K562 (cell line): ENCODE measurements around the gene KAT2B. TPM values are rescaled to one million over a fixed set of nuclear protein-coding genes. Genes with fewer than 3 reads are reported as not detected.

ENCODE experiments used
- ATAC-seq: fragments of 200-7000 bp; cut with Tn5 transposase; 3 replicates; pipeline ENCODE4 v1.9.1; 2020; ENCODE audit warnings: moderate library complexity
- BruUV-seq: library from RNA; stranded (reverse); fragments of 400-500 nt; replicated peaks from 2 replicates; lab custom pipeline; 2021; lab: Mats Ljungman, UMichigan
- CTCF ChIA-PET: fragments of 300-600 bp; formaldehyde crosslinking; extraction: SDS; loops from one replicate; lab custom pipeline; 2021; ENCODE audit warnings: low intra/inter-chr PET ratio; lab: Yijun Ruan, JAX
- POLR2A ChIA-PET: fragments of 300-600, 350-650 bp; sonication (Branson Sonifier 250); formaldehyde crosslinking; extraction: SDS; loops from one replicate; lab custom pipeline; 2021; ENCODE audit warnings: antibody characterized with exemption, inconsistent platforms; lab: Yijun Ruan, JAX
- DNase-seq, 4 experiments: peaks; one replicate each; pipeline versions ENCODE4 v3.0.0 to v3.0.0-alpha.2; 2011 to 2018; ENCODE audit warnings: low spot score in 3 of 4, mixed read lengths in 3 of 4; ENCODE audit errors: extremely low read depth in 1 of 4
- FAIRE-seq: peaks from 2 replicates; lab custom pipeline; 2011; peaks lifted over from hg19 to GRCh38; lab: Jason Lieb, UNC
- H2AFZ ChIP-seq: 2 replicates; pipeline ENCODE4 v1.6.0; 2011; ENCODE audit warnings: low read depth, low read length, control low read depth, inconsistent platforms
- H3K27ac ChIP-seq: fragments of 200-600 bp; 3 replicates; pipeline ENCODE4 v1.8.0; 2011; ENCODE audit warnings: low read depth, mild to moderate bottlenecking, control low read depth, inconsistent platforms, low read length, moderate library complexity, mixed read lengths; ENCODE audit errors: extremely low read depth
- H3K27me3 ChIP-seq, 2 experiments: fragments of 300-600 bp in 1 of 2; 2 replicates in 1 of 2; 3 replicates in 1 of 2; pipeline versions ENCODE4 v1.6.0 to v1.8.0; 2011; ENCODE audit warnings: inconsistent platforms in 2 of 2, low read length in 2 of 2, mild to moderate bottlenecking in 1 of 2, mixed read lengths in 1 of 2, moderate library complexity in 1 of 2; ENCODE audit not compliant: control insufficient read depth in 2 of 2, insufficient read depth in 2 of 2
- H3K36me3 ChIP-seq: fragments of 300-600 bp; 3 replicates; pipeline ENCODE4 v1.8.0; 2011; ENCODE audit warnings: mild to moderate bottlenecking, low read length, inconsistent platforms; ENCODE audit not compliant: control insufficient read depth, insufficient read depth
- H3K4me1 ChIP-seq, 2 experiments: fragments of 200-600 bp in 1 of 2; replicated peaks in 1 of 2; 2 replicates in 1 of 2; 3 replicates in 1 of 2; pipeline versions ENCODE4 v1.5.1 to v1.8.0; 2011; ENCODE audit warnings: inconsistent platforms in 2 of 2, low read length in 2 of 2, mild to moderate bottlenecking in 1 of 2, mixed read lengths in 1 of 2, moderate library complexity in 1 of 2; ENCODE audit not compliant: control insufficient read depth in 2 of 2, insufficient read depth in 2 of 2
- H3K4me2 ChIP-seq: 2 replicates; pipeline ENCODE4 v1.6.1; 2011; ENCODE audit warnings: low read length, control low read depth, inconsistent platforms, mixed read lengths; ENCODE audit not compliant: insufficient read depth
- H3K4me3 ChIP-seq: fragments of 200-600 bp; sonication (generic), shearing (Covaris generic); 2 replicates; pipeline ENCODE4 v1.5.1; 2016; ENCODE audit warnings: control low read depth, inconsistent platforms
- H3K79me2 ChIP-seq: fragments of 200-600 bp; 3 replicates; pipeline ENCODE4 v1.8.0; 2011; ENCODE audit warnings: low read length, inconsistent platforms; ENCODE audit not compliant: control insufficient read depth, insufficient read depth
- H3K9ac ChIP-seq, 2 experiments: 2 replicates each; pipeline versions ENCODE4 v1.6.0 to v1.6.1; 2011; ENCODE audit warnings: low read depth in 2 of 2, low read length in 2 of 2, control low read depth in 1 of 2, inconsistent platforms in 1 of 2, mild to moderate bottlenecking in 1 of 2, mixed read lengths in 1 of 2; ENCODE audit not compliant: insufficient read depth in 1 of 2
- H3K9me1 ChIP-seq: one replicate; pipeline ENCODE4 v1.6.0; 2011; ENCODE audit warnings: inconsistent platforms, mild to moderate bottlenecking, low read length, moderate library complexity; ENCODE audit not compliant: control insufficient read depth, insufficient read depth
- H3K9me3 ChIP-seq: replicated peaks from 2 replicates; pipeline ENCODE4 v1.5.1; 2011; ENCODE audit warnings: low read depth, low read length, inconsistent platforms; ENCODE audit not compliant: control insufficient read depth, insufficient read depth
- H4K20me1 ChIP-seq: replicated peaks from 2 replicates; pipeline ENCODE4 v1.6.1; 2011; ENCODE audit warnings: low read length, inconsistent platforms, mixed read lengths; ENCODE audit not compliant: control insufficient read depth, insufficient read depth
- CSDE1 ChIP-seq, 2 experiments: fragments of 450-650 bp; IDR thresholded peaks; 2 replicates each; pipeline ENCODE4 v1.6.1; 2016; ENCODE audit warnings: mild to moderate bottlenecking in 1 of 2
- FIP1L1 ChIP-seq: fragments of 200-400 bp; formaldehyde crosslinking; IDR thresholded peaks from 2 replicates; pipeline ENCODE4 v1.6.1; 2018; ENCODE audit warnings: mild to moderate bottlenecking, low read depth, low read length; ENCODE audit not compliant: poor library complexity, severe bottlenecking
- NBN ChIP-seq: fragments of 450-650 bp; IDR thresholded peaks from 2 replicates; pipeline ENCODE4 v1.6.1; 2016; ENCODE audit warnings: low read depth, mild to moderate bottlenecking
- WHSC1 ChIP-seq: IDR thresholded peaks from one replicate; pipeline ENCODE4 v1.6.1; 2012; ENCODE audit warnings: low read length, control low read depth, inconsistent platforms
- WGBS: fragments of 100-300 bp; shearing (Covaris generic); methylation state at CpG from one replicate; pipeline ENCODE4 v1.1.6; 2016; ENCODE audit warnings: low coverage, mixed read lengths; ENCODE audit not compliant: insufficient coverage; ENCODE audit errors: missing lambda C conversion rate; 5-methylcytosine and 5-hydroxymethylcytosine counted together
- in situ Hi-C: fragments of 300-500 bp; cut with MboI; formaldehyde crosslinking; loops from 4 replicates; pipeline ENCODE4 v1.15.0; 2018; ENCODE audit warnings: inconsistent platforms, mixed read lengths
- intact Hi-C: fragments of 100-400 bp; cut with micrococcal nuclease; formaldehyde crosslinking; loops from 2 replicates; pipeline ENCODE4 v1.14.2; 2022
- polyA plus RNA-seq, 8 experiments: library from polyadenylated mRNA; depleted of rRNA in 4 of 8; stranded (reverse) in 5 of 8; unstranded in 3 of 8; fragments of >200 nt; fragmentation: Nextera tagmentation in 2 of 8; fragmentation: Illumina TruSeq in 1 of 8; extraction: Ambion mirVana in 2 of 8; extraction: Trizol in 1 of 8; gene quantifications; 2 replicates each; pipeline versions ENCODE4 v1.2.1 to v1.2.3, GENCODE V29; 2011 to 2014; ENCODE audit warnings: inconsistent platforms in 1 of 8, missing spikeins in 1 of 8
- total RNA-seq, 7 experiments: library from RNA; depleted of rRNA in 6 of 7; stranded (reverse); fragments of >200 nt in 6 of 7; fragmentation: Illumina TruSeq in 2 of 7; extraction: Trizol in 2 of 7; gene quantifications; 2 replicates each; pipeline versions ENCODE4 v1.2.1 to v1.2.3, GENCODE V29; 2011 to 2021; ENCODE audit warnings: low replicate concordance in 1 of 7
- TF ChIP-seq, protein P1 (sequence below): fragments of 450-650 bp; IDR thresholded peaks from 2 replicates; pipeline ENCODE4 v1.6.1; 2016; ENCODE audit warnings: low read depth, mild to moderate bottlenecking, moderate library complexity

The KAT2B gene
- total and polyA plus RNA-seq, 9 of the 15 experiments (the other 6 are each of a cell fraction or from before 2014, with no cell fraction given): 3.3 to 14.9 (median 12.2) TPM

DNA sequence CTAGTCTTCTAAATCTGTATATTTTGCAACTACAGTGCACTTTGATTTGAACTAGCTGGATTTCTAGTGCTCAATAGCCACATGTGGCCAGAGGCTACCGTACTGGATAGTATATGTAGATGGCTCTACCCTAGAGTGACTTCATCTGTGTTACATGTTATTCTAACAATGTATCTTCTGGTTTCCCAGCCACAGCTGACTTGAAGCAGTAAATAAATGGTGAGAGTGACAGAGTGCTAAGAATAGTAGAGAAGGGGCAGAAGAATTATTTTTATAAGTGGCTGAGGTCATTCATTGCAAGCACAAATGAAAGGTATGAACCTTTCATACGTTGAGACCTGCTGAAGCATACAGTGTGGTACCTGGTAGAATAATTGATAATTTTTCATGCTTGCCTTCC, 30.9 kb downstream of the KAT2B start:
- no peaks in the 10 kb centered on the region for H3K27me3 ChIP-seq
- peaks cover 0 to 12% of the 10 kb centered on the region in 2 experiments; a peak in 3 of 5 replicates for H3K4me1 ChIP-seq
- H3K4me3 ChIP-seq: no peak overlapping the region
- no peak overlapping the region for H3K4me2 ChIP-seq
- BruUV-seq: no TSS peak
- H3K27ac ChIP-seq: no peak overlapping the region
- no peaks in the 10 kb centered on the region for H3K9me1 ChIP-seq
- no peak for DNase-seq
- no peaks in the 10 kb centered on the region for H4K20me1 ChIP-seq
- H3K9ac ChIP-seq: no peak overlapping the region
- no peaks in the 10 kb centered on the region for H3K9me3 ChIP-seq
- ChIA-PET POLR2A (interaction anchor here (0.6 to 1.2 kb wide), 2 partner anchors 17 to 136 kb away, joined by 3 to 4 read pairs; no protein-coding TSS in a partner anchor), CTCF (interaction anchor here (0.6 kb wide), 1 partner anchor 43 kb away, joined by 3 read pairs; no protein-coding TSS in a partner anchor)
- TF ChIP-seq, protein P1, sequence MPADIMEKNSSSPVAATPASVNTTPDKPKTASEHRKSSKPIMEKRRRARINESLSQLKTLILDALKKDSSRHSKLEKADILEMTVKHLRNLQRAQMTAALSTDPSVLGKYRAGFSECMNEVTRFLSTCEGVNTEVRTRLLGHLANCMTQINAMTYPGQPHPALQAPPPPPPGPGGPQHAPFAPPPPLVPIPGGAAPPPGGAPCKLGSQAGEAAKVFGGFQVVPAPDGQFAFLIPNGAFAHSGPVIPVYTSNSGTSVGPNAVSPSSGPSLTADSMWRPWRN: no peak
- TF ChIP-seq CSDE1 (IDR thresholded peaks at IDR 0.05) (no peak), NBN (no peak), WHSC1 (no peak), FIP1L1 (no peak)
- H3K79me2 ChIP-seq: peaks cover 17% of the 10 kb centered on the region; the same call in 2 of the 3 replicates
- WGBS: 74% methylated on average over 2 of the region's 2 CpGs
- ATAC-seq: no peak
- FAIRE-seq: no peak
- intact Hi-C loops: no loop called here
- no peak overlapping the region for H2AFZ ChIP-seq
- H3K36me3 ChIP-seq: peaks cover 3% of the 10 kb centered on the region; the same call in 1 of the 3 replicates
- in situ Hi-C loops: no loop called here
